Testis (tissue), 2 donors: ENCODE results near the gene MAP3K7.

Experiments used
- POLR2A ChIP-seq: fragments of 450-650 bp; IDR thresholded peaks from one replicate; pipeline ENCODE4 v1.6.1; 2017; ENCODE audit warnings: antibody characterized with exemption, mild to moderate bottlenecking, moderate library complexity
- TF ChIP-seq, protein P1 (sequence below), 3 experiments: fragments of 450-650 bp in 2 of 3; fragments of 200-600 bp in 1 of 3; sonication (generic) in 1 of 3; IDR thresholded peaks; one replicate each; pipeline ENCODE4 v1.5.1; 2016 to 2019; ENCODE audit warnings: antibody characterized with exemption in 3 of 3, mild to moderate bottlenecking in 2 of 3, moderate library complexity in 1 of 3

GRCh38 chr6:90534337-90535025, 52.4 kb downstream of the MAP3K7 start:
- TF ChIP-seq POLR2A: no peak
- TF ChIP-seq, protein P1, sequence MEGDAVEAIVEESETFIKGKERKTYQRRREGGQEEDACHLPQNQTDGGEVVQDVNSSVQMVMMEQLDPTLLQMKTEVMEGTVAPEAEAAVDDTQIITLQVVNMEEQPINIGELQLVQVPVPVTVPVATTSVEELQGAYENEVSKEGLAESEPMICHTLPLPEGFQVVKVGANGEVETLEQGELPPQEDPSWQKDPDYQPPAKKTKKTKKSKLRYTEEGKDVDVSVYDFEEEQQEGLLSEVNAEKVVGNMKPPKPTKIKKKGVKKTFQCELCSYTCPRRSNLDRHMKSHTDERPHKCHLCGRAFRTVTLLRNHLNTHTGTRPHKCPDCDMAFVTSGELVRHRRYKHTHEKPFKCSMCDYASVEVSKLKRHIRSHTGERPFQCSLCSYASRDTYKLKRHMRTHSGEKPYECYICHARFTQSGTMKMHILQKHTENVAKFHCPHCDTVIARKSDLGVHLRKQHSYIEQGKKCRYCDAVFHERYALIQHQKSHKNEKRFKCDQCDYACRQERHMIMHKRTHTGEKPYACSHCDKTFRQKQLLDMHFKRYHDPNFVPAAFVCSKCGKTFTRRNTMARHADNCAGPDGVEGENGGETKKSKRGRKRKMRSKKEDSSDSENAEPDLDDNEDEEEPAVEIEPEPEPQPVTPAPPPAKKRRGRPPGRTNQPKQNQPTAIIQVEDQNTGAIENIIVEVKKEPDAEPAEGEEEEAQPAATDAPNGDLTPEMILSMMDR (IDR thresholded peaks at IDR 0.05): no peak
